Thymus (tissue), 11 donors: ENCODE results near the gene RGS3. TPM values are rescaled to one million over a fixed set of nuclear protein-coding genes. Genes with fewer than 3 reads are reported as not detected.

Source experiments
- DNase-seq, 9 donors: peaks; one replicate each; pipeline ENCODE4 v3.0.0-alpha.2; 2013; ENCODE audit warnings: low spot score in 9 of 9, low read depth in 6 of 9, missing footprints in 1 of 9
- H3K27ac ChIP-seq, 2 donors: one replicate each; pipeline ENCODE4 v1.5.1; 2013; ENCODE audit warnings: control low read depth in 1 of 2, low read depth in 1 of 2, low read length in 1 of 2, mild to moderate bottlenecking in 1 of 2, moderate library complexity in 1 of 2
- H3K27me3 ChIP-seq, 2 donors: one replicate each; pipeline ENCODE4 v1.5.1; 2013; ENCODE audit warnings: low read length in 1 of 2; ENCODE audit not compliant: control insufficient read depth in 2 of 2, insufficient read depth in 1 of 2
- H3K36me3 ChIP-seq, 2 donors: one replicate each; pipeline ENCODE4 v1.5.1; 2013; ENCODE audit warnings: low read length in 1 of 2, mild to moderate bottlenecking in 1 of 2, moderate library complexity in 1 of 2; ENCODE audit not compliant: control insufficient read depth in 2 of 2, insufficient read depth in 2 of 2
- H3K4me1 ChIP-seq, 2 donors: one replicate each; pipeline ENCODE4 v1.5.1; 2013; ENCODE audit warnings: low read length in 2 of 2; ENCODE audit not compliant: control insufficient read depth in 2 of 2, insufficient read depth in 2 of 2
- H3K4me3 ChIP-seq, 2 donors: one replicate each; pipeline ENCODE4 v1.5.1; 2013; ENCODE audit warnings: low read length in 2 of 2, control low read depth in 1 of 2, mild to moderate bottlenecking in 1 of 2
- H3K9me3 ChIP-seq, 2 donors: one replicate each; pipeline ENCODE4 v1.5.1; 2013; ENCODE audit warnings: low read length in 1 of 2, mild to moderate bottlenecking in 1 of 2; ENCODE audit not compliant: control insufficient read depth in 2 of 2, insufficient read depth in 1 of 2
- WGBS: extraction: QIAGEN DNeasy Blood & Tissue Kit; methylation state at CpG from one replicate; pipeline ENCODE4 v1.1.7; 2013; 5-methylcytosine and 5-hydroxymethylcytosine counted together
- polyA plus RNA-seq: library from polyadenylated mRNA; stranded (reverse); fragments of 200-250 nt; gene quantifications from one replicate; pipeline ENCODE4 v1.2.3, GENCODE V29; 2013
- total RNA-seq: library from RNA; stranded (reverse); fragments of 120-200 nt; gene quantifications from one replicate; pipeline ENCODE4 v1.2.4, GENCODE V29; 2013
- donor health status: healthy.

RGS3 gene
- total and polyA plus RNA-seq, 2 donors = 16.5 to 21.4 TPM

- no peak for DNase-seq
- Histone ChIP-seq H3K9me3 (no peaks in the 10 kb centered on the region), H3K4me1 (peaks cover 0 to 3% of the 10 kb centered on the region in 2 donors), H3K27ac (no peak overlapping the region), H3K36me3 (no peaks in the 10 kb centered on the region), H3K27me3 (peaks cover 0 to 21% of the 10 kb centered on the region in 2 donors), H3K4me3 (no peak overlapping the region)
- WGBS = 75% methylated on average over 20 of the region's 20 CpGs
These were observed 101.1 kb downstream of the RGS3 start for GRCh38 chr9:113564498-113565237.

DNA sequence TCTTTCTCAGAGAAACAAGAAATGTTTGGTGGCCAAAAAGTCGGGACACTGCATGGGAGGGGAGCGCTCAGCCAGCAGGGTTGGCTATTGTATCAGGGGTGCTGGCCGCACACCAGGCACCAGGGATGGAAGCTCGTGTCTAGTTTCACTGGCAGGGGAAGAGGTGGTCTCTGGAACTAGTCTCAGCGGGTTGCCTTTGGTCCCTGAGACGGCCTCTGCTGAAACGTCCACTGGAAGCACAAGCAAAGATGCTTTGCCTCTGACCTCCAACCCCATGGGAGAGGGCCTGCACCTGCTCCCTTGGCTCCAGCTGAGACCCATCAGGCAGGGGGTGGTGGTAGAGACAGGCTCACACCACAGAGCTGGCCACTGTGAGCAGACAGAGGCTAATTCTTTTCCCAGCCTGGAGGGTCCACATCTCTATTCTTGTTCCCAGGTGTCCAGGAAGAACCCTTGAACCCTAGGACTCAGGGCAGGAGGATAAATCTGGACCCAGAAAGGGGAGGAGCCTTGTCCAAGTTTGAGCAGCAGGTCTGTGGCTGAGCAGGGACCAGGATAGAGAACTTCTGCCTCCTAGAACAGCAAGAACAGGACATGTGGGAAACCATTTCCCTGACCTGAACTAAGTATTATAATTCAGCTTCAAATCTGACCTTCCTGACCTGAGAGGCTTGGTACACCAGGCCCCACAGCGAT, 102.6 kb downstream of the RGS3 start:
- DNase-seq = no peak
- Histone ChIP-seq H3K9me3 (no peaks in the 10 kb centered on the region), H3K36me3 (no peaks in the 10 kb centered on the region), H3K4me3 (no peak overlapping the region), H3K4me1 (peaks cover 0 to 3% of the 10 kb centered on the region in 2 donors), H3K27me3 (peaks cover 0 to 21% of the 10 kb centered on the region in 2 donors), H3K27ac (no peak overlapping the region)
- 94% methylated on average over 8 of the region's 8 CpGs for WGBS

- Histone ChIP-seq H3K4me3 (no peak overlapping the region), H3K4me1 (peaks cover 0 to 3% of the 10 kb centered on the region in 2 donors), H3K27ac (no peak overlapping the region), H3K36me3 (no peaks in the 10 kb centered on the region), H3K9me3 (no peaks in the 10 kb centered on the region), H3K27me3 (peaks cover 0 to 21% of the 10 kb centered on the region in 2 donors)
- 98% methylated on average over 3 of the region's 3 CpGs for WGBS
- DNase-seq = no peak
These were observed 103.2 kb downstream of the RGS3 start for GRCh38 chr9:113566712-113567071.

DNA sequence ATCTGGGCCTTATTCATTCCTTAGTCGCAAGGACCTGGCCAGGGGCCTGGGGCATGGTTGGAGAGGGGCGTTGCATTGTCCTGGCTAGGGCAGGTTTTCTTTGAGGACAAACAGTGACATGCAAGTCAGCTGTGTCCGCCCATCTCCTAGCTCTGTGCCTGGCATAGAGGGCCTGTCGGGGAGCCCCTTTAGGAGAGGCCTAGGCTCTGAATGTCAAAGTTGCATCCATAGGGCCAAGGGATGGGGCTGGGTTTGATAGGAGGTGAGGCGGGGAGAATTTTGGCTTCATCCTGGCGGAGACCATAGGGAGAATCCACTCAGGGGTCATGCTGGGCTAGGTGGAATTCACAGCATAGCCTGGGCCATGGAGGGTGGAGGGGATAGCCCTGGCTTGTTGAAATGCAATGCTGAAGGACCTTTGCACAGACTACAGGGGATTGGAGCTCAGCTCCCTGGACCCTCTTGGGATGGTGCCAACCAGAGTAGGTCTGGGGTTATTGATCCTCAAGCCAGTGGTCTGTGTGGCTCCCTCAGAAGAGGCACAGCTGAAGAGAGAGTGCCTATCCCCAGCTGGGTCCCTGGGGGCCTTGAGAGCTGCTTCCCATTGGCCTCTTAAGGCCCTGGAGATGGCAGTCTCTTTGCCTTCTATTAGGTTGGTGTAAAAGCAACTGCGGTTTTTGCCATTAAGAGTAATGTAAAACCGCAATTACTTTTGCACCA, 104.0 kb downstream of the RGS3 start:
- 98% methylated on average over 8 of the region's 8 CpGs for WGBS
- Histone ChIP-seq H3K4me1 (peaks cover 0 to 3% of the 10 kb centered on the region in 2 donors), H3K36me3 (no peaks in the 10 kb centered on the region), H3K27ac (no peak overlapping the region), H3K4me3 (no peak overlapping the region), H3K9me3 (no peaks in the 10 kb centered on the region), H3K27me3 (peaks cover 0 to 21% of the 10 kb centered on the region in 2 donors)
- no peak for DNase-seq

- no peak for DNase-seq
- H3K27me3 ChIP-seq = peaks cover 0 to 21% of the 10 kb centered on the region in 2 donors
- no peaks in the 10 kb centered on the region for H3K36me3 ChIP-seq
- no peak overlapping the region for H3K27ac ChIP-seq
- no peak overlapping the region for H3K4me3 ChIP-seq
- WGBS = 98% methylated on average over 5 of the region's 5 CpGs
- peaks cover 0 to 3% of the 10 kb centered on the region in 2 donors for H3K4me1 ChIP-seq
- H3K9me3 ChIP-seq = no peaks in the 10 kb centered on the region
These were observed 104.5 kb downstream of the RGS3 start for GRCh38 chr9:113568081-113568435.

GRCh38 chr9:113568571-113569321, 105.2 kb downstream of the RGS3 start:
- H3K9me3 ChIP-seq = no peaks in the 10 kb centered on the region
- H3K4me3 ChIP-seq = no peak overlapping the region
- H3K27ac ChIP-seq = no peak overlapping the region
- H3K27me3 ChIP-seq = peaks cover 0 to 21% of the 10 kb centered on the region in 2 donors
- WGBS = 92% methylated on average over 11 of the region's 11 CpGs
- peaks cover 0 to 3% of the 10 kb centered on the region in 2 donors for H3K4me1 ChIP-seq
- no peaks in the 10 kb centered on the region for H3K36me3 ChIP-seq
- no peak for DNase-seq

GRCh38 chr9:113569472-113570060, 106.0 kb downstream of the RGS3 start:
- WGBS = 92% methylated on average over 2 of the region's 2 CpGs
- H3K36me3 ChIP-seq = no peaks in the 10 kb centered on the region
- no peak overlapping the region for H3K4me3 ChIP-seq
- H3K27me3 ChIP-seq = peaks cover 0 to 18% of the 10 kb centered on the region in 2 donors
- H3K4me1 ChIP-seq = peaks cover 0 to 3% of the 10 kb centered on the region in 2 donors
- DNase-seq = no peak
- no peak overlapping the region for H3K27ac ChIP-seq
- no peaks in the 10 kb centered on the region for H3K9me3 ChIP-seq

DNA sequence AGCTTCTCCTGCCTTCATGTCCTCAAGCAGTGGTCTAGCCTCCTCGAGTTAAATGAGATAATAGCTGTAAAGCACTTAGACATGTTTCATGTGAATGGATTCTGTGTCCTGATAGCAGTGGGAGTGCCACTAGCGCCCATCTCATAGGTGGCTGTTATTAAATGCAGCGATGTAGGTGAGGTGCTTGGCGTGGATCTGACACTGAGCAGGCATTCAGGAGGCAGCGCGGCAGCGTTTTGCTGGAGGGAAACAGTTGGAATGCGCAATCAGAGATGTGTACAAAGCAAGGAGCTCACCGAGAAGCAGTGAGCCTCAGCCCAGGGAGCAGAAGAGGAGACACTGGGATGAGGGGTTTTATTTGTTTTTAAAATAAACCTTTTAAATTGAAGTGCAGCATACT, 106.6 kb downstream of the RGS3 start:
- WGBS = 98% methylated on average over 9 of the region's 9 CpGs
- Histone ChIP-seq H3K27ac (no peak overlapping the region), H3K36me3 (no peaks in the 10 kb centered on the region), H3K4me1 (no peaks in the 10 kb centered on the region), H3K27me3 (peaks cover 0 to 13% of the 10 kb centered on the region in 2 donors), H3K9me3 (no peaks in the 10 kb centered on the region), H3K4me3 (no peak overlapping the region)
- no peak for DNase-seq
